Keratinocyte (primary cell): ENCODE measurements around the gene DDAH1. TPM values are rescaled to one million over a fixed set of nuclear protein-coding genes. Genes with fewer than 3 reads are reported as not detected.

Experiments
- DNase-seq: peaks from one replicate; pipeline ENCODE4 v3.0.0-alpha.2; 2011; ENCODE audit warnings: low read depth, missing footprints, low spot score
- FAIRE-seq: peaks from 2 replicates; lab custom pipeline; 2011; peaks lifted over from hg19 to GRCh38; lab: Jason Lieb, UNC
- H2AFZ ChIP-seq: 2 replicates; pipeline ENCODE4 v1.6.0; 2012; ENCODE audit warnings: low read length, control low read depth, inconsistent platforms; ENCODE audit not compliant: control insufficient read depth
- H3K27ac ChIP-seq: 2 replicates; pipeline ENCODE4 v1.5.1; 2011; ENCODE audit warnings: low read length; ENCODE audit not compliant: control insufficient read depth, insufficient read depth
- H3K27me3 ChIP-seq: 3 replicates; pipeline ENCODE4 v1.6.0; 2011; ENCODE audit warnings: low read length; ENCODE audit not compliant: control insufficient read depth, insufficient read depth; ENCODE audit errors: extremely low read depth
- H3K36me3 ChIP-seq, 2 experiments: 2 replicates in 1 of 2; 3 replicates in 1 of 2; pipeline ENCODE4 v1.5.1; 2011; ENCODE audit warnings: low read length in 2 of 2, mild to moderate bottlenecking in 1 of 2; ENCODE audit not compliant: control insufficient read depth in 2 of 2, insufficient read depth in 2 of 2; ENCODE audit errors: extremely low read depth in 1 of 2
- H3K4me1 ChIP-seq: 3 replicates; pipeline ENCODE4 v1.5.1; 2011; ENCODE audit warnings: low read length; ENCODE audit not compliant: control insufficient read depth, insufficient read depth; ENCODE audit errors: extremely low read depth
- H3K4me2 ChIP-seq: 3 replicates; pipeline ENCODE4 v1.6.0; 2011; ENCODE audit warnings: low read depth, low read length; ENCODE audit not compliant: control insufficient read depth, insufficient read depth; ENCODE audit errors: extremely low read depth
- H3K4me3 ChIP-seq, 3 experiments: fragments of 200-600 bp in 1 of 3; sonication (generic) in 1 of 3; 2 replicates in 2 of 3; 3 replicates in 1 of 3; pipeline ENCODE4 v1.5.1; 2011 to 2016; ENCODE audit warnings: low read length in 3 of 3, mild to moderate bottlenecking in 3 of 3, control low read depth in 2 of 3, inconsistent platforms in 1 of 3, low read depth in 1 of 3, mixed read lengths in 1 of 3, mixed run types in 1 of 3, moderate library complexity in 1 of 3; ENCODE audit not compliant: control insufficient read depth in 2 of 3, insufficient read depth in 2 of 3; ENCODE audit errors: extremely low read depth in 1 of 3
- H3K79me2 ChIP-seq: 2 replicates; pipeline ENCODE4 v1.6.0; 2012; ENCODE audit warnings: low read length; ENCODE audit not compliant: control insufficient read depth, insufficient read depth
- H3K9ac ChIP-seq: 3 replicates; pipeline ENCODE4 v1.6.0; 2011; ENCODE audit warnings: low read length; ENCODE audit not compliant: control insufficient read depth, insufficient read depth; ENCODE audit errors: extremely low read depth
- H3K9me1 ChIP-seq: 3 replicates; pipeline ENCODE4 v1.6.0; 2011; ENCODE audit warnings: low read length; ENCODE audit not compliant: control insufficient read depth, insufficient read depth; ENCODE audit errors: extremely low read depth
- H3K9me3 ChIP-seq: 2 replicates; pipeline ENCODE4 v1.5.1; 2012; ENCODE audit warnings: low read depth, low read length; ENCODE audit not compliant: control insufficient read depth
- H4K20me1 ChIP-seq: 3 replicates; pipeline ENCODE4 v1.6.0; 2011; ENCODE audit warnings: low read length; ENCODE audit not compliant: control insufficient read depth, insufficient read depth; ENCODE audit errors: extremely low read depth
- EZH2 ChIP-seq: IDR thresholded peaks from one replicate; pipeline ENCODE4 v1.6.1; 2012; ENCODE audit warnings: inconsistent platforms, mild to moderate bottlenecking, low read length, moderate library complexity
- dilution Hi-C: fragments of 300-500 bp; cut with MboI; formaldehyde crosslinking; loops from one replicate; pipeline ENCODE4 v1.7.0; 2020; ENCODE audit warnings: low sequenced_read_pairs; ENCODE audit not compliant: extremely low pct_ligation_motif_present
- polyA plus RNA-seq, 5 experiments: library from polyadenylated mRNA; depleted of rRNA in 3 of 5; stranded (reverse) in 3 of 5; stranded (forward) in 1 of 5; unstranded in 1 of 5; fragments of >200 nt; gene quantifications; 1 replicate in 1 of 5; 2 replicates in 3 of 5; 3 replicates in 1 of 5; pipeline versions ENCODE4 v1.2.1 to v1.2.3, GENCODE V29; 2011 to 2012; ENCODE audit warnings: missing spikeins in 2 of 5, low read depth in 1 of 5, low replicate concordance in 1 of 5
- TF ChIP-seq, protein P1 (sequence below), 3 experiments: IDR thresholded peaks in 1 of 3; conservative IDR thresholded peaks in 1 of 3; optimal IDR thresholded peaks in 1 of 3; 2 replicates in 2 of 3; 3 replicates in 1 of 3; pipeline versions ENCODE3 to v1.5.1; 2011; ENCODE audit warnings: low read length in 3 of 3, mild to moderate bottlenecking in 3 of 3, moderate library complexity in 2 of 3, control low read depth in 1 of 3, inconsistent platforms in 1 of 3; ENCODE audit not compliant: insufficient read depth in 2 of 3; ENCODE audit errors: extremely low read depth in 1 of 3

Gene DDAH1
- polyA plus RNA-seq, 1 donor (not counting 4 experiments of a cell fraction or from before 2014, with no cell fraction given), result 5.8 TPM

DNA sequence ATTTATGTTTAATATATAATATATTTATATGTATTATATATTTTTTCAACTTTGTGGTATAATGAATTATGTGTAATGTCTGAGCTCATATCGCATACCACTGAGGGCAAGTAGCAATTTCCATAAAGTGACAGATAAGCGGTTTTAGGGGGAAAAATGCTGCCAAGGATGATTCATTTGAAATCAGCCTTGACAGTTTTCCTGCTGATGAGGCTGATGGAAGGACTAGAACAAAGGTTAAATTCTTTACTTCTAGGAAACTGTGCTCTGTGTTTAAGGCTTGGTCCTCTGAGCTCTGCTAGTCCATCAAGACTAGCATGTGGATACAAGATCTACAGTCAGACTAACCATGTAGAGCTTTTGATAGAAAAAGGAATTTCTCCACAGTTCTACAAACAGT lies 19.3 kb upstream of the DDAH1 start:
- no peak overlapping the region for H3K27ac ChIP-seq
- H2AFZ ChIP-seq, result no peak overlapping the region
- FAIRE-seq (no peak), DNase-seq (no peak)
- H3K27me3 ChIP-seq, result no peaks in the 10 kb centered on the region
- dilution Hi-C loops, result no loop called here
- H3K4me1 ChIP-seq, result no peaks in the 10 kb centered on the region
- H3K9me3 ChIP-seq, result no peaks in the 10 kb centered on the region
- TF ChIP-seq EZH2, result no peak
- TF ChIP-seq, protein P1, sequence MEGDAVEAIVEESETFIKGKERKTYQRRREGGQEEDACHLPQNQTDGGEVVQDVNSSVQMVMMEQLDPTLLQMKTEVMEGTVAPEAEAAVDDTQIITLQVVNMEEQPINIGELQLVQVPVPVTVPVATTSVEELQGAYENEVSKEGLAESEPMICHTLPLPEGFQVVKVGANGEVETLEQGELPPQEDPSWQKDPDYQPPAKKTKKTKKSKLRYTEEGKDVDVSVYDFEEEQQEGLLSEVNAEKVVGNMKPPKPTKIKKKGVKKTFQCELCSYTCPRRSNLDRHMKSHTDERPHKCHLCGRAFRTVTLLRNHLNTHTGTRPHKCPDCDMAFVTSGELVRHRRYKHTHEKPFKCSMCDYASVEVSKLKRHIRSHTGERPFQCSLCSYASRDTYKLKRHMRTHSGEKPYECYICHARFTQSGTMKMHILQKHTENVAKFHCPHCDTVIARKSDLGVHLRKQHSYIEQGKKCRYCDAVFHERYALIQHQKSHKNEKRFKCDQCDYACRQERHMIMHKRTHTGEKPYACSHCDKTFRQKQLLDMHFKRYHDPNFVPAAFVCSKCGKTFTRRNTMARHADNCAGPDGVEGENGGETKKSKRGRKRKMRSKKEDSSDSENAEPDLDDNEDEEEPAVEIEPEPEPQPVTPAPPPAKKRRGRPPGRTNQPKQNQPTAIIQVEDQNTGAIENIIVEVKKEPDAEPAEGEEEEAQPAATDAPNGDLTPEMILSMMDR (optimal IDR thresholded peaks at IDR 0.05 in 1 of 3, IDR thresholded peaks at IDR 0.05 in 1 of 3, conservative IDR thresholded peaks at IDR 0.05 in 1 of 3; ENCODE audit: extremely low read depth in 1 of 3, insufficient read depth in 2 of 3, low read length in 3 of 3), result no peak
- no peaks in the 10 kb centered on the region for H3K9me1 ChIP-seq
- no peak overlapping the region for H3K4me3 ChIP-seq
- no peaks in the 10 kb centered on the region for H3K79me2 ChIP-seq
- no peak overlapping the region for H3K4me2 ChIP-seq
- H3K9ac ChIP-seq, result no peak overlapping the region
- H3K36me3 ChIP-seq, result no peaks in the 10 kb centered on the region
- H4K20me1 ChIP-seq, result no peaks in the 10 kb centered on the region

DNA sequence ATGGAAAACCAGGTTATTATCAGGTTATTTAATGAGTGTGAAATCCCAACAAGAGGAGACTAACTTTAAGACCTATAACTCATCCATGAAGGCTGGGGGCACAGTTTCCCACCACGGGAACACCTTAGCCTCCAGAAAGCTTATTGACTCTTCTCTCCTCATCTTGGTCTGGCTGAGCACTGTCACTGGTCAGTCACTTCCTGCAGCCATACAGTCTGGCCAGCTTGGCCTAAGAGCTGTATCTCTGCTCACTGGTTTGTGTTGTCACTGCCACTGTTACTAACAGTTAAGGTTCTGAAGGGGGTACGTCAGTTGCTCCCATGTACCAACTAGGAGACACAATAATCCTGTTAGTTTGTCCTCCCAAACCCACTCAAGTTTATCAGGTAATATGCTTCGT lies 16.7 kb upstream of the DDAH1 start:
- H3K9me3 ChIP-seq, result no peaks in the 10 kb centered on the region
- TF ChIP-seq EZH2, result no peak
- TF ChIP-seq, protein P1 (optimal IDR thresholded peaks at IDR 0.05 in 1 of 3, IDR thresholded peaks at IDR 0.05 in 1 of 3, conservative IDR thresholded peaks at IDR 0.05 in 1 of 3; ENCODE audit: extremely low read depth in 1 of 3, insufficient read depth in 2 of 3, low read length in 3 of 3), result no peak
- FAIRE-seq, result no peak
- dilution Hi-C loops, result no loop called here
- no peak overlapping the region for H3K4me2 ChIP-seq
- H3K4me1 ChIP-seq, result no peaks in the 10 kb centered on the region
- no peak overlapping the region for H2AFZ ChIP-seq
- no peak for DNase-seq
- H3K79me2 ChIP-seq, result no peaks in the 10 kb centered on the region
- no peaks in the 10 kb centered on the region for H3K9me1 ChIP-seq
- H3K36me3 ChIP-seq, result no peaks in the 10 kb centered on the region
- no peak overlapping the region for H3K9ac ChIP-seq
- H4K20me1 ChIP-seq, result no peaks in the 10 kb centered on the region
- H3K4me3 ChIP-seq, result no peak overlapping the region
- no peaks in the 10 kb centered on the region for H3K27me3 ChIP-seq
- no peak overlapping the region for H3K27ac ChIP-seq
